Uterus (tissue), 4 donors: Measurements from ENCODE around the gene SMC6. TPM values are rescaled to one million over a fixed set of nuclear protein-coding genes. Genes with fewer than 3 reads are reported as not detected.

ENCODE experiments used
- DNase-seq, 2 donors: peaks; one replicate each; pipeline ENCODE4 v3.0.0-alpha.2; 2019 to 2020
- H3K27ac ChIP-seq, 2 donors: fragments of 200-600 bp; sonication (generic); 1 replicate in 1 of 2; 2 replicates in 1 of 2; pipeline ENCODE4 v1.5.1; 2016 to 2018
- H3K27me3 ChIP-seq, 2 donors: fragments of 200-600 bp; sonication (generic); one replicate each; pipeline ENCODE4 v1.5.1; 2018 to 2019; ENCODE audit warnings: control low read depth in 1 of 2
- H3K36me3 ChIP-seq, 2 donors: fragments of 200-600 bp; sonication (generic); one replicate each; pipeline ENCODE4 v1.5.1; 2019; ENCODE audit warnings: control low read depth in 1 of 2
- H3K4me1 ChIP-seq, 2 donors: fragments of 200-600 bp; sonication (generic); one replicate each; pipeline ENCODE4 v1.5.1; 2018 to 2019; ENCODE audit warnings: control low read depth in 1 of 2
- H3K4me3 ChIP-seq, 2 donors: fragments of 200-600 bp; sonication (generic); 1 replicate in 1 of 2; 2 replicates in 1 of 2; pipeline ENCODE4 v1.5.1; 2018 to 2019; ENCODE audit warnings: mild to moderate bottlenecking in 1 of 2
- H3K9me3 ChIP-seq, 2 donors: fragments of 200-600 bp; sonication (generic); one replicate each; pipeline ENCODE4 v1.5.1; 2019; ENCODE audit warnings: control low read depth in 1 of 2
- POLR2A ChIP-seq, 2 donors: fragments of 450-650 bp; IDR thresholded peaks; one replicate each; pipeline ENCODE4 v1.6.1; 2016; ENCODE audit warnings: antibody characterized with exemption in 2 of 2, mild to moderate bottlenecking in 1 of 2, moderate library complexity in 1 of 2
- intact Hi-C: fragments of 100-400 bp; cut with DNase I; formaldehyde crosslinking; loops from one replicate; pipeline ENCODE4 v1.15.1; 2023; ENCODE audit warnings: low total_unique reads
- total RNA-seq, 4 donors: library from RNA; depleted of rRNA in 3 of 4; stranded (reverse); fragments of >200 nt in 3 of 4; gene quantifications; one replicate each; pipeline versions ENCODE4 v1.1.0 to v1.2.4, GENCODE V29; 2014 to 2023
- TF ChIP-seq, protein P1 (sequence below), 4 experiments: fragments of 200-600 bp in 2 of 4; fragments of 450-650 bp in 2 of 4; sonication (generic) in 2 of 4; IDR thresholded peaks; one replicate each; pipeline ENCODE4 v1.5.1; 2016 to 2019; ENCODE audit warnings: antibody characterized with exemption in 4 of 4, mild to moderate bottlenecking in 2 of 4, moderate library complexity in 1 of 4
- donor health status: DM: yes; HTN: yes; CAD: no.

SMC6 gene
- total RNA-seq, 4 donors from 2014 or later: 7.4 to 49.4 (median 15.5) TPM

- Histone ChIP-seq H3K4me3 (no peak overlapping the region), H3K27ac (no peak overlapping the region), H3K36me3 (no peaks in the 10 kb centered on the region), H3K4me1 (peaks cover 4 to 7% of the 10 kb centered on the region in 2 donors), H3K9me3 (no peaks in the 10 kb centered on the region), H3K27me3 (no peaks in the 10 kb centered on the region)
- DNase-seq: no peak
- intact Hi-C loops: no loop called here
- TF ChIP-seq, protein P1, sequence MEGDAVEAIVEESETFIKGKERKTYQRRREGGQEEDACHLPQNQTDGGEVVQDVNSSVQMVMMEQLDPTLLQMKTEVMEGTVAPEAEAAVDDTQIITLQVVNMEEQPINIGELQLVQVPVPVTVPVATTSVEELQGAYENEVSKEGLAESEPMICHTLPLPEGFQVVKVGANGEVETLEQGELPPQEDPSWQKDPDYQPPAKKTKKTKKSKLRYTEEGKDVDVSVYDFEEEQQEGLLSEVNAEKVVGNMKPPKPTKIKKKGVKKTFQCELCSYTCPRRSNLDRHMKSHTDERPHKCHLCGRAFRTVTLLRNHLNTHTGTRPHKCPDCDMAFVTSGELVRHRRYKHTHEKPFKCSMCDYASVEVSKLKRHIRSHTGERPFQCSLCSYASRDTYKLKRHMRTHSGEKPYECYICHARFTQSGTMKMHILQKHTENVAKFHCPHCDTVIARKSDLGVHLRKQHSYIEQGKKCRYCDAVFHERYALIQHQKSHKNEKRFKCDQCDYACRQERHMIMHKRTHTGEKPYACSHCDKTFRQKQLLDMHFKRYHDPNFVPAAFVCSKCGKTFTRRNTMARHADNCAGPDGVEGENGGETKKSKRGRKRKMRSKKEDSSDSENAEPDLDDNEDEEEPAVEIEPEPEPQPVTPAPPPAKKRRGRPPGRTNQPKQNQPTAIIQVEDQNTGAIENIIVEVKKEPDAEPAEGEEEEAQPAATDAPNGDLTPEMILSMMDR (IDR thresholded peaks at IDR 0.05): no peak
- no peak for TF ChIP-seq POLR2A (IDR thresholded peaks at IDR 0.05)
These were observed 3.7 kb downstream of the SMC6 start for GRCh38 chr2:17749753-17750438.

GRCh38 chr2:17748745-17749144 lies 4.9 kb downstream of the SMC6 start:
- no peaks in the 10 kb centered on the region for H3K36me3 ChIP-seq
- intact Hi-C loops: no loop called here
- no peak for DNase-seq
- H3K27ac ChIP-seq: no peak overlapping the region
- H3K4me1 ChIP-seq: no peaks in the 10 kb centered on the region
- H3K4me3 ChIP-seq: no peak overlapping the region
- H3K27me3 ChIP-seq: no peaks in the 10 kb centered on the region
- no peaks in the 10 kb centered on the region for H3K9me3 ChIP-seq
- TF ChIP-seq, protein P1 (IDR thresholded peaks at IDR 0.05): no peak
- TF ChIP-seq POLR2A (IDR thresholded peaks at IDR 0.05): no peak

- H3K27me3 ChIP-seq: no peaks in the 10 kb centered on the region
- no peaks in the 10 kb centered on the region for H3K4me1 ChIP-seq
- intact Hi-C loops: no loop called here
- no peaks in the 10 kb centered on the region for H3K36me3 ChIP-seq
- TF ChIP-seq, protein P1 (IDR thresholded peaks at IDR 0.05): no peak
- TF ChIP-seq POLR2A (IDR thresholded peaks at IDR 0.05): no peak
- DNase-seq: no peak
- H3K4me3 ChIP-seq: no peak overlapping the region
- no peak overlapping the region for H3K27ac ChIP-seq
- no peaks in the 10 kb centered on the region for H3K9me3 ChIP-seq
These were observed 5.7 kb downstream of the SMC6 start for GRCh38 chr2:17747684-17748452.

DNA sequence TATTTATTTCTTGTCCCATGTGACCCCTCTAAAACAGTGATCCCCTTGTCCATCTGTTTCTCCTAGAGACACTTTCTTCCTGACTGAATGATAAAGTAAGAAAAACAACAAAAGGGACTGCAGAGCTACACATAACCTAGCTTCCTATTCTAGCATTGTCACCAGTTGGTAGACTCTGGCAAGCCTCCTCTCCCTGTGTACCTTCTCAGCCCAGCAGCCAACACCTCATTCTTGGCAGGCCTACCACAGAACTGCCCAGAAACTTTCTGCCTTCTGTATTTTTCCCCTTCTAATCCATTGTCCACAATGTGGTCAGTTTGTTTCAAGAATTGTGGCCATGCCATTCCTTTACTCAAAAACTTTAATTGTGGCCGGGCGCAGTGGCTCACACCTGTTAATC lies 13.4 kb downstream of the SMC6 start:
- no peak for TF ChIP-seq POLR2A (IDR thresholded peaks at IDR 0.05)
- TF ChIP-seq, protein P1 (IDR thresholded peaks at IDR 0.05): no peak
- Histone ChIP-seq H3K27ac (no peak overlapping the region), H3K36me3 (no peaks in the 10 kb centered on the region), H3K9me3 (no peaks in the 10 kb centered on the region), H3K4me3 (no peak overlapping the region), H3K4me1 (no peaks in the 10 kb centered on the region), H3K27me3 (no peaks in the 10 kb centered on the region)
- no peak for DNase-seq
- intact Hi-C loops: no loop called here

DNA sequence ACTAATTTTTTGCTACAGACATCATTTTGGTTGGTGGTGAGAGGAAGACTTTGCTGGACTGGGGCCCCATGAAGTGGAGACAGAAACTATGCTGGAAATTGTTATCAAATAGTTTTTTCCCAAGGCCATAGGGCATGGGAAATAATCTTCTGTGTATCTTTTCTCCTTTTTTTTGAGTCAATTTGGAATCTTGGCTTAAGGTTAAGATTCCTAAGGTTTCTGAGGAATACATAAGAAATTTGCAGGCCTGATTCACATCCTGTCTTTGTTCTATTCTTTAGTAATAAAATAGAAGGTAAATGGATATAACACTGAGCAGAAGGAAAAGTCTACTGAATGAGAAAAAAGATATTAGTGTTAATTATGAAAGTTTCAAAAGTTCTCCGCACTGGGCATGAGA lies 16.6 kb downstream of the SMC6 start:
- Histone ChIP-seq H3K27me3 (no peaks in the 10 kb centered on the region), H3K9me3 (no peaks in the 10 kb centered on the region), H3K36me3 (no peaks in the 10 kb centered on the region), H3K4me3 (no peak overlapping the region), H3K27ac (no peak overlapping the region), H3K4me1 (no peaks in the 10 kb centered on the region)
- TF ChIP-seq, protein P1 (IDR thresholded peaks at IDR 0.05): no peak
- no peak for TF ChIP-seq POLR2A (IDR thresholded peaks at IDR 0.05)
- intact Hi-C loops: no loop called here
- DNase-seq: no peak
